Raji (cell line): ENCODE measurements around the gene PUDP.

ENCODE experiments used
- POLR2A ChIP-seq: IDR thresholded peaks from 2 replicates; pipeline ENCODE4 v1.6.1; 2011; ENCODE audit warnings: low read depth, low read length, control low read depth; ENCODE audit not compliant: insufficient read depth

PUDP gene

DNA sequence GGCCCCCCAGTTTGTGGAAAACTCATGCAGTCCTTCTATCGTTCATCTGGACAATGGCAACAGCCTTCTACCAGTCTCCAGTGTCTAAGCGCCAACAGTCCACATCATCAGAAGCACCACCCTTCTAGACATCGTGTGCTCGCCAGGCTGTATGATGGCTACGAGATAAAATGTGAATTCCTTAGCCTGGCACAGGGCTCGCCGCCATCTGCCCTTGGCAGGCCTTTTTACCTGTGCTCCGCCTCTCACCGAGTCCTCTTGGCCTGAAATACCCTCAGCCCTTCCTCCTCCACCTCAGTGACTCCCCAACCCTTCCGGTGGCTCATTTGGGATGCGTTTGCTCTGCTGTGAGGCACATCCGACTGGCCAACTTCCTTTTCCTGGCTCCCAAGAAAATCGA is 16.3 kb downstream of the PUDP start:
- TF ChIP-seq POLR2A, result no peak

DNA sequence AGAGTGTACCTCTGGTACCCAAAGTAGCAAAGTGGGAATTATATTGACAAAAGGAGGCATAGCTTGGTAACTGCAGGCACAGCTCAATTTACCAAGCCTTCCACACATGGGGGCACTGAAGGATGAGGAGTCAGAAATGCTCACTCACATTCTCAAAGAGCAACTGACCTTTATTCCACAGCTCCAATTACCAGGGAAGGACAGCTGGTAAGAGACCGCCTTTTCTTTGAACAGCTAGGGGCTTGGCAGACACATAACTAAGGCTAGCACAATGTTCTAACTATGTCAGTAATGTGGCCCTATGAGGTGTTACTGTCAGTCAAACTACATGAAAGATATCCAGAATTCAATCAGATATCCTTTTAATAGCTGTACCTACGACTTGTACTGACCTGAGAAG is 20.9 kb downstream of the PUDP start:
- TF ChIP-seq POLR2A, result no peak

DNA sequence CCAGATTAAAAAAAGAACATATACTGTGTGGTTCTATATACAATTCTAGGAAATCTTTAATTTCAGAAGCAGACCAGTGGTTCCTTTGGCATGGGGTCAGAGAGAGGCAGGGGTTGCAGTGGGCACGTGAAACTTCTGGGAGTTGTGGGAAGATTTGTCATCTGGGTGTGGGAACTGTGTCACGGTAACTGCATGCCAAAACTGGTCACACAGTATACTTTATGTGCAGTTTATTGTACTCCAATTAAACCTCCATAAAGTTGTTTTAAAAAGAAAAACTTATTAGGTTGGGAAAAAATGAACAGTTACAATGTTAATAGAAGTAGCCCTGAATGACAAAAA is 27.1 kb downstream of the PUDP start:
- no peak for TF ChIP-seq POLR2A

DNA sequence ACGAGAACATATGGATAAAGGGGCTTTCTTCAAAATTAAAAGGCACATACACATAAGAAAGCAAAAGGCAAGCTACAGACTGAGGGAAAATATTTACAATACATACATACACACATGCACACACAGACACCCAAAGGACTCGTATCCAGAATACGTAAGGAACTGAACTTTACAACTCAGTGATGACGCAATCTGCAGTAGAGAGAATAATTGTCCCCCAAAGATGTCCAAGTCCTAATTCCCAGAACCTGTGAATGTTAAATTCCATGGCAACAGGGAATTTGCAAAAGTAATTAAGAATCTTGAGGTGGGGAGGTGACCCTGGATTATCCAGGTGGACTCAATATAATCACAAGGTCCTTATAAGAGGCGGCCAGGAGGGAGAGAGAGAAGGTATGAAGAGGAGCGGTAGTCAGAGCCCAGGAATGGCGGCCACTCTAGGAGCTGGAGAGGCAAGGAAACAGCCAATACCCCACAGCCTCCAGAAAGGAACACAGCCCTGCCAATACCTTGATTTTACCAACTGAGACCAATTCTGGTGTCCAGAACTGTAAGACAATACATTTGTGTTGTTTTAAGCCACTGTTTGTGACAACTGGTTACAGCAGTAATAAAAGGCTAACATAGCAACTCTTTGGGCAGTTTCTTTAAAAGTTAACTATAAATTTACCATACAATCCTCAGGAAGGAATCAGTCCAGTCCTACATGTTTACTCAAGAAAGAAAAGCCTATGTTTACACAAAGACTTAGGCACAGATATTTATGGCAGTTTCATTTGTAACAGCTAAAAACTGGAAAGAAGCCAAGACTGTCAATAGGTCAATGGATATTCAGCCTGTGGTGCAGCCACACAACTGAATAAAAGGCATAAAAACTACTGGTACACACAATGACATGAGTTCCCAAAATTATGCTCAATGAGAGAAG is 27.7 kb downstream of the PUDP start:
- TF ChIP-seq POLR2A, result no peak

DNA sequence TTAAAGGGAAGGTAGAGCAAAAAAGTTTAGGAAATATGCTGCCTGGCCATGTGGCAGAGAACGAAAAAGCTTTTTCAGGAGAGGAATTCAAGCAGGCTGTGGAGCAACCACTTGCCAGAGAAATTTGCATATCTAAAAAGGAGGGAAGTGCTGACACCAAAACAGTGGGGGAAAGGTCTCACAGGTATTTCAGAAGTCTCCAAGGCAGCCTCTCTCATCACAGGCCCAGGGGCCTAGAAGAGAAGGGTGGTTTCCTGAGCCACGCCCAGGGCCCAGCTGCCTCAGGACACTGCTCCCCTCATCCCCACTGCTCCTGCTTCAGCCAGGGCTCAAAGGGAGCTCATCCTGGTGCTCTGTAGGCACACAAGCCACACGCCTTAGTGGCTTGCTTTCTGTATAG is 30.4 kb downstream of the PUDP start:
- no peak for TF ChIP-seq POLR2A

DNA sequence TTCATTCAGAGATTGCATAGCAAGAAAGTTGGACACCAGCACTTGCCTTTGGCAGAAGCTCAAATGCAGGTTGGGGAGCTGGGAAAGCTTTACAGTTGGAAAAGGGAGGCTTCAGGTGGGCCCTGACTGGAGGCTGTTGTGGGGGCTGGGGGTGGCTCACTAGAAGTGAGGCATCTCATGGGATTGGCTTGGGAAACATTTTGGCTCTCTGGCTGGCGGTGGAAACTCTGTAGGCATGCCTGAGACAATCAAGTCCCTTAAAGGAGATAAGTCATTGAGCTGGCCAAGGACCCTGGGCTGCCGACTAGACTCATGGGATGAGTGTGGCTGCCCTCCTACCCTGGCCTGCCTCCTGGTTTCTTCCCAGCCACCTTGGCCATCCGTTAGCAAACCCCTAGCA is 31.9 kb downstream of the PUDP start:
- no peak for TF ChIP-seq POLR2A

DNA sequence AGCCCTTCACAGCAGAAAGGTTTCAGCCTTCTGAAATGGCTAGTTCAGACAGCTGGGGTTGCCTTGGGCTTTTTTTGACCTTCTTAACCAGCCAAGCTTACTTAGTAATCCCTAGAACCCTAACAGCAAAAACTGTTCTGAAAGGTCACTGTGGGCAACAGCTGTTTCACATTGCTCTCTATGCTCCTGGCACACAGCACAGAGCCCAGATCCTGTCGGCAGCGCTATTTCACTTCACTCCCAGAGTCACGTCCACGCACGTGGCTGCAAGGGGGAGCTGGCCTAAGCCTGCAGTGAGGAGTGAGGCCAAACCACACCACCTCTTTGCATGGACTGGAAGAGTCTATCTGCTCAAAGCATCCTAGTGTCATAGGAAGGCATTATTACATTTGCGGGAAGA is 32.4 kb downstream of the PUDP start:
- TF ChIP-seq POLR2A, result no peak

DNA sequence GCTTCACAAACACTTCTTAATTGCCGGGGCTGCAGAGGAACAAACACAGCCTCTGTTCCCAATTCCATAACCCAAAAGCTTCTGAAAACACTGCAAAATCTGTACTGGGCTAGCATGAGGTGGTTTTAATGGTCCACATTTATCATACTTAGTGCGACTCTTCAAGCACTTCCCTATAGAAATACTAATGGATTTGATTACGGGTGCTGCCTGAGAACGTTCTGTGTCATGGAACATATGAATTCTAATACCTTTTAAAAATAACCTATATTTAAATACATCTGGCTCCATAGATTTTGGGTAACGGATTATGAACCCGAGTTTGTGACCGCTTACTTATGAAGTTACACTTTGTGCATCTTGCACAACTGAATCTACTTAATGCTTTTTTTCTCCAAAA is 35.9 kb downstream of the PUDP start:
- TF ChIP-seq POLR2A, result no peak

DNA sequence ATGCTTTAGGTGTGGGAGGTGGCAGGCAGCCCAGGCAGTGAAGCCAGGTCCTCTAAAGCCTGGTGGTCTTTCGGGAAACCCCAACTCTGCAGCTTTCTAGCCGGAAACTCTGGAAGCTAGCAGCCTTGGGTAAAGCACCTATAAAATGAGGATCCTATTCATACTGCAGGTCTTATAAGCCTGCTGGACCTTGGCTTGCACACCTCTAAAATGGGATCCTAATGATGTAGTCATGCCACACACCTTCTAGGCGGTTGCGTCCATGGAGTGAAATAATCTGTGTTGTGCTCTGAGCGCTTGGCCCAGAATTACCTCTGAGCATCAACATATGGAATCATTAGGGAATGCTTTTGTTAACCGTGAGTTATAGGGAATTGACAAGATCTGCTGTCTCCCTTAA is 36.4 kb downstream of the PUDP start:
- TF ChIP-seq POLR2A, result no peak

DNA sequence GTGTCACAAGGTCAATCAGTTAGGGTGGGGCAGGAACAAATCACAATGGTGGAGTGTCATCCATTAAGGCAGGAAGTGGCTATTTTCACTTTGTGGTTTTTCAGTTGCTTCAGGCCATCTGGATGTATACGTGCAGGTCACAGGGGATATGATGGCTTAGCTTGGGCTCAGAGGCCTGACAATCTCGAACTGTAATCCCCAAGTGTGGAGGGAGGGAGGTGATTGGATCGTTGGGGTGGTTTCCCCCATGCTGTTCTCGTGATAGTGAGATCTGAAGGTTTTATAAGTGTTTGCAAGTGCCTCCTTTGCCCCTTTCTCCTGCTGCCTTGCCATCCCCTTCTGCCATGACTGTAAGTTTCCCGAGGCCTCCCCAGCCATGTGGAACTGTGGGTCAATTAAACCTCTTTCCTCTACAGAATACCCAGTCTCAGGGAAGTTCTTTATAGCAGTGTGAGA is 37.1 kb downstream of the PUDP start:
- TF ChIP-seq POLR2A, result no peak

DNA sequence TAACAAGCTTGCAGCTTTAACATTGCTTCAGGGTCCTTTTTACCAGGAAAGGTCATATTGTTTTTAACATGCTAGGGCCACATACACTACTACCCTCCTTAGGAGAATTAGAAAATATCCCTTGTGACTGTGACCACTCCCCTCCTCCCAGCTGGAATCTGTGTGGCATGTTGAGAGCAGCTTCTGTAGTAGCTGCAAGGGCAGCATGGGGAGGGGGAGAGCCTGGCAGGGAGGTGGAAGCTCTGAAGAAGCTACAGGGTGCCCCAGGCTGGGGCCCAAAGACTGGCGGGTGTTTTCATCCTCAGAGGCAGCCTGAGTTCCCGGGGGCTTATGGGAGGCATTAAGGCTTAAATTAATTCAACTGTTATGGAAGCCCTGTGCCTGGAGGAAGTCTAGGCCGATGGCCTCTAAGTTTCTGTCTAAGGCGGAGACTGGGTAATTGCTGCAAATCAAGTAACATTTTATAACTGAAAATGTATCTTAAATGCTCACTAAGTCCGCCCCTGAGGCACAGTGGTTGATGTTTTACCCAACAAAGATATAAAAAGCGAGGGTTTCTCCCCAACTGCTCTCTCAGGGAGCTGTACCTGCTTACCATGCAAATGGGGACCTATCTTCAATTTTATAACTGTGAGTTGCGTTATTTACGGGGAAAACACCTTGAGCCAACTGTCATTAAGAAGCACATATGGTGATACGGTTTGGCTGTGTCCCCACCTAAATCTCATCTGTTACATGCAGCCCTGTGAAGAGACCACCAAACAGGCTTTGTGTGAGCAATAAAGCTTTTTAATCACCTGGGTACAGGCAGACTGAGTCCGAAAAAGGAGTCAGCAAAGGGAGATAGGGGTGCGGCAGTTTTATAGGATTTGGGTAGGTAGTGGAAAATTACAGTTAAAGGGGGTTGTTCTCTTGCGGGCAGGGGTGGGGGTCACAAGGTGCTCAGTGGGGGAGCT is 37.8 kb downstream of the PUDP start:
- TF ChIP-seq POLR2A, result no peak

DNA sequence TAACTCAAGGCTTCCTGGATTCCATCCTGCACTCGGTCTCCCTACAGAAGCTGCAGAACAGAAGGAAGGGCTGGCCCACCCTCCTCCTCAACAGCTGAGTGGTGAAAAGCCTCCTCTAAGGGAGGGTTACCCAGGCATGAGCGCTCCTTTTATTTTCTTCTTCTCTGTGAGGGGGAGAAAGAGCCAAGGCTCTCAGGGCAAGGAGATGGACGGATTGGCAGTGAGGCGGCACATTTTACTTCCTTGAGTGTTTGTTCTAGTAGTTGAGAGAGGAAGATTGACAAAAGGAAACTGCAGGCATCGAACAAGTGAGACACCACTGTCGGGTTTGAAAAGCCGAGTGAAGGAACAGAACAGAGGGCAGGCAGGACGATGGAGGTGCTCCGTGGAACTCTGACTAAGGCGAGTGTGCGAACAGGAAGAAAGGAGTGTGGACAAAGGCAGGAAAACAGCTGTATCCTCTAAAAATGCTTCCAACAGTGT is 38.9 kb downstream of the PUDP start:
- TF ChIP-seq POLR2A, result no peak

DNA sequence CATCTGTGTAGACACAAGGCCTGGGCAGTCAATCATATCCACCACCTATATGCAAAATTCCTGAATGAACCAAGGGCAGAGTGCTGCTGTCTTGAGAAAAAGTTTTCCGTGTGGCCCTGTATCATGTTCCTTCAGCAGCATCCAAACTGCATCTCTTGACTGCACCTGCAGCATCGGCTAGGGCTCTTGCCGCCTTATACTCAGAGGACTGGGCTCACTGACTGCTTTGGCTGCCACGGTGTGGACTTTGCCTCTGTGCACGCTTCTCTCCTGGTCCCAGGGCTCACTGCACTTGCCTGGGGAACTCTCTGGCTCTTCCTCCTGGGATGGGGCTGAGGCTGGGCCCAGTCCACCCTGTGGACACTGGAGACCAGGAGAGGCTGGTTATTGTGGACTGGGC is 39.9 kb downstream of the PUDP start:
- no peak for TF ChIP-seq POLR2A

DNA sequence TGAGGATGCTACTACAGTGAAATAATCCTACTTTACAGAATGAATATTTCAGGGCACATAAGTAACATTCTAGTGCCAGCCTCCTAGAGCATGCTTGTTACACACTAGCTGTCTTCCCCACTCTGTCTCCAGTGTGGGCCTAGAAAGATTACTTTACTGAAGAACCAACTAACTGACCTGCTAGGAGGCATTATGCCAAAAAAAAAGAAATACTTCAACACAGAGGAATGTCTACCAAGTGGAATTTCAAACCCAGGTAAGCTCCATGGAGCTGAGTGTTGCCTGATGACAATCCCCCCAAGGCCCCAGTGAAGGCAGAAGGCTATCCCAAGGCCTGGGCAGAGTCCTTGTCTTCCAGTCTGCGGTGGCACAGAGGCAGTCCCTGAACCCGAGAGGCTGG is 41.3 kb downstream of the PUDP start:
- no peak for TF ChIP-seq POLR2A

DNA sequence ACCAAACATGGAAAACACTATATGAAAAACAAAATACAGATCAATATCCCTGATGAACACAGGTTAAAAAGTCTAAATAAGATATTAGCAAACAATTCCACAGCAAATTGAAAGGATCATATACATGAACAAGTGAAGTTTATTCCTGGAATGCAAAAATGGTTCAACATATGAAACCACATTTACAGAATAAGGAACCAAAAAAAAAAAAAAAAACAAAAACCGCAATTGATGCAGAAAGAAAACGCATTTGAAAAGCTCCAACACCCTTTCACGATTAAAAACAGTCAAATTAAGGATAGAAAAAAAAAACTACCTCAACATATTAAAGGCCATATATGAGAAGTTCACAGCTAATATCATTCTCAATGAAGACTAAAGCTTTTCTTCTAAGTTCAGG is 45.8 kb downstream of the PUDP start:
- no peak for TF ChIP-seq POLR2A

DNA sequence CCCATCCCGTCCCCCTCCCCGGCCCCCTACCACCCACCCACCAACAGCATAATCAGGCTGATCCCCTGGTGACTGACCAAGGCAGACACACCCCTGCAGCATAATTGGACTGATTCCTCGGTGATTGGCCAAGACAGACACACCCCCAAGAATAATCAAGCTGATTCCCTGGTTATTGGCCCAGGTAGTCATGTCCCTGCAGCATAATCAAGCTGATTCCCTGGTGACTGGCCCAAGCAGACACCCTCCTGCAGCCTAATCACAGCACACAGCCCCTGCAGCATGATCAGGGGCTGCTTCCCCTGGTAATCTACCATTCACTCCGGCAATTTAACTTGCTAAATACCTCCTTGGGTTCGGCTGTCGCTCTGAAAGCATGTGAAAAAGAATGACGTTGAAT is 47.9 kb downstream of the PUDP start:
- TF ChIP-seq POLR2A, result no peak
